ENCODE measurements around the gene ZNF74.
"Not testable (repeated sequence)": the region's sequence is repeated elsewhere in the genome, so short reads cannot be mapped to it uniquely, and the experiment has no call there.

ZNF74 gene

GRCh38 chr22:20408891-20409290 lies 14.9 kb downstream of the ZNF74 start:
- ATAC-seq = no peak

GRCh38 chr22:20409385-20409784 lies 15.4 kb downstream of the ZNF74 start:
- not testable (repeated sequence) for ATAC-seq

More at GRCh38 chr22:20408891-20409290, 14.9 kb downstream of the ZNF74 start:
- TF ChIP-seq TCF4 (CRISPR knock-in tag; IDR thresholded peaks at IDR 0.05; ENCODE audit: borderline replicate concordance) (no peak), ARNTL (CRISPR knock-in tag; IDR thresholded peaks at IDR 0.05; ENCODE audit: borderline replicate concordance, low read depth) (no peak), POU6F1 (CRISPR knock-in tag; IDR thresholded peaks at IDR 0.05; ENCODE audit: borderline replicate concordance, low read depth) (no peak), SNAI2 (CRISPR knock-in tag; IDR thresholded peaks at IDR 0.05) (no peak), CREB5 (CRISPR knock-in tag; IDR thresholded peaks at IDR 0.05; ENCODE audit: low read depth) (no peak), PATZ1 (CRISPR knock-in tag; IDR thresholded peaks at IDR 0.05; ENCODE audit: borderline replicate concordance) (no peak), CSDC2 (CRISPR knock-in tag; IDR thresholded peaks at IDR 0.05) (no peak), ZC3H10 (CRISPR knock-in tag; IDR thresholded peaks at IDR 0.05) (no peak), BACH2 (CRISPR knock-in tag; IDR thresholded peaks at IDR 0.05; ENCODE audit: borderline replicate concordance) (no peak), ISL1 (CRISPR knock-in tag; IDR thresholded peaks at IDR 0.05) (no peak), TOX (CRISPR knock-in tag; IDR thresholded peaks at IDR 0.05; ENCODE audit: borderline replicate concordance) (no peak), GLIS3 (CRISPR knock-in tag; IDR thresholded peaks at IDR 0.05) (no peak), ZFP3 (CRISPR knock-in tag; IDR thresholded peaks at IDR 0.05) (no peak), PPARA (CRISPR knock-in tag; IDR thresholded peaks at IDR 0.05; ENCODE audit: borderline replicate concordance) (no peak), ZNF565 (CRISPR knock-in tag; conservative IDR thresholded peaks at IDR 0.05; ENCODE audit: low read depth) (no peak), OSR1 (CRISPR knock-in tag; IDR thresholded peaks at IDR 0.05) (no peak), ZFP30 (CRISPR knock-in tag; IDR thresholded peaks at IDR 0.05) (no peak), ZNF8 (CRISPR knock-in tag; IDR thresholded peaks at IDR 0.05) (no peak), RARB (CRISPR knock-in tag; IDR thresholded peaks at IDR 0.05) (no peak), TSHZ2 (CRISPR knock-in tag; IDR thresholded peaks at IDR 0.05) (no peak)

- TF ChIP-seq ZNF8 (CRISPR knock-in tag; IDR thresholded peaks at IDR 0.05) (no peak), ARNTL (CRISPR knock-in tag; IDR thresholded peaks at IDR 0.05; ENCODE audit: borderline replicate concordance, low read depth) (no peak), CSRNP3 (CRISPR knock-in tag; IDR thresholded peaks at IDR 0.05) (no peak), TSHZ2 (CRISPR knock-in tag; IDR thresholded peaks at IDR 0.05) (no peak), RARB (CRISPR knock-in tag; IDR thresholded peaks at IDR 0.05) (no peak), ZNF70 (CRISPR knock-in tag; IDR thresholded peaks at IDR 0.05) (no peak), ZFP3 (CRISPR knock-in tag; IDR thresholded peaks at IDR 0.05) (no peak)
- no peak for ATAC-seq
Observed at GRCh38 chr22:20412474-20413216, 18.7 kb downstream of the ZNF74 start.
